Activated naive CD4-positive, alpha-beta T cell treated with anti-CD3 and anti-CD28 coated beads, Interleukin-2, amount 50 U/mL, for 24 hours (primary cell): ENCODE results near the gene THAP6.
"Not testable (repeated sequence)": the region's sequence is repeated elsewhere in the genome, so short reads cannot be mapped to it uniquely, and the experiment has no call there.

ENCODE experiments used
- H3K27ac Mint-ChIP-seq: one replicate; pipeline ENCODE4 v1.8.0; 2021; ENCODE audit warnings: mild to moderate bottlenecking, mixed read lengths
- H3K27me3 Mint-ChIP-seq: one replicate; pipeline ENCODE4 v1.8.0; 2021; ENCODE audit warnings: mixed read lengths
- H3K36me3 Mint-ChIP-seq: one replicate; pipeline ENCODE4 v1.8.0; 2021; ENCODE audit warnings: mixed read lengths
- H3K4me1 Mint-ChIP-seq: one replicate; pipeline ENCODE4 v1.8.0; 2021; ENCODE audit warnings: mixed read lengths
- H3K4me3 Mint-ChIP-seq: one replicate; pipeline ENCODE4 v1.8.0; 2021; ENCODE audit warnings: mild to moderate bottlenecking, mixed read lengths
- H3K9me3 Mint-ChIP-seq: one replicate; pipeline ENCODE4 v1.8.0; 2021; ENCODE audit warnings: mixed read lengths

Gene THAP6

GRCh38 chr4:75512386-75513211 is 1.7 kb upstream of the THAP6 start:
- H3K27me3 Mint-ChIP-seq, result no peaks in the 10 kb centered on the region
- peaks cover 24% of the 10 kb centered on the region for H3K4me1 Mint-ChIP-seq
- H3K36me3 Mint-ChIP-seq, result peaks cover 11% of the 10 kb centered on the region
- H3K27ac Mint-ChIP-seq, result no peak overlapping the region
- H3K4me3 Mint-ChIP-seq, result no peak overlapping the region
- H3K9me3 Mint-ChIP-seq, result no peaks in the 10 kb centered on the region

DNA sequence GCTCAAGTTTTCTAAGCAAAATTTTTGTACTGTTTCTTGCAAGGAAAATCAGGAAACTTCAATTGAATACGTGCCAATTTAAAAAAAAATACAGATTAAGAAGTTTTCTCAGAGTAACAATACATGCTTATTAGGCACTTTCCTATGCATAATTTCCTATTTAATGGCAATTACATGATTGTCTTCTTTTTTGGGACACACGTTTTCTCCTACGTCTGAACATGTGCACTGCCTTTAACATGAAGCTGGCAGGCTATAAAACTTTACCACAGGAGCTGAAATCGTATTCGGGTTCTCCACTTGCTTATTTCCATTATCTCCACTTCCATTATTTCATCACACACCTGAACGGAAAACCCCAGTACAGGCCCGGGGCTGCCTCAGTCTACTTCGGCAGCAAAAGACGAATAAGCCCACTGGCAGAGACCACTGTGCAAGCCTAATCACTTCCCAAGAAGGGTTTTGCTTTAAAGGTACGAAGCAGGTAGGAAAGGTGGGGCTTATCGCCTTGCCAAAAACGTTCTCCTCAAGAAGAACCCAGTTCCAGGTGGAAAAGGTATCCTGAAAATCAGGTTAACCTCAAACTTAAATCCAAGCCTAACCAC is 645 bp upstream of the THAP6 start:
- peak overlapping the region; percentile 98 for H3K27ac Mint-ChIP-seq
- no peak overlapping the region for H3K4me3 Mint-ChIP-seq
- H3K9me3 Mint-ChIP-seq, result no peaks in the 10 kb centered on the region
- H3K27me3 Mint-ChIP-seq, result no peaks in the 10 kb centered on the region
- peaks cover 14% of the 10 kb centered on the region for H3K36me3 Mint-ChIP-seq
- peaks cover 29% of the 10 kb centered on the region for H3K4me1 Mint-ChIP-seq

GRCh38 chr4:75514949-75515612 is 808 bp downstream of the THAP6 start:
- H3K27ac Mint-ChIP-seq, result peak overlapping the region; percentile 98

DNA sequence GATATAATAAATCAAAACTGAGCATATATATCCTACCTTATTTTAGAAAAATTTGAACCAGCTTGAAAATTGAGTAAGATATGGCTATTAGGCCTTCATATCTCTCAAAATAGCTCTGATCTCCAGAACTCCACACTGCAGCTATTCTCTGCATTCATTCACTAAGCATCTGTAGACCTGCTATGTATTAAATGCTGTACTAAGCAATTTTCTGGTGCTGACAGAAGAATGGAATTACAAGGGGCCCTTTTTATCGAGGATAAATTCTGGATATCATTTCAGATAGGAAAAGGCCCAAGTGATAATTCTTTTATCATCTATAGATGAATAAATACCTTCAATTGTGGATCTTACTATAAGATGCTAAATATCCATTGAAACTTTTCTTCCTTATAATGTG is 1.9 kb downstream of the THAP6 start:
- Mint-ChIP-seq H3K9me3 (no peaks in the 10 kb centered on the region), H3K27me3 (no peaks in the 10 kb centered on the region), H3K4me3 (no peak overlapping the region), H3K27ac (peak overlapping the region; percentile 8), H3K4me1 (peaks cover 52% of the 10 kb centered on the region), H3K36me3 (peaks cover 25% of the 10 kb centered on the region)

More at GRCh38 chr4:75514949-75515612, 808 bp downstream of the THAP6 start:
- Mint-ChIP-seq H3K4me3 (no peak overlapping the region), H3K36me3 (peaks cover 22% of the 10 kb centered on the region), H3K9me3 (no peaks in the 10 kb centered on the region), H3K27me3 (no peaks in the 10 kb centered on the region), H3K4me1 (peaks cover 41% of the 10 kb centered on the region)

DNA sequence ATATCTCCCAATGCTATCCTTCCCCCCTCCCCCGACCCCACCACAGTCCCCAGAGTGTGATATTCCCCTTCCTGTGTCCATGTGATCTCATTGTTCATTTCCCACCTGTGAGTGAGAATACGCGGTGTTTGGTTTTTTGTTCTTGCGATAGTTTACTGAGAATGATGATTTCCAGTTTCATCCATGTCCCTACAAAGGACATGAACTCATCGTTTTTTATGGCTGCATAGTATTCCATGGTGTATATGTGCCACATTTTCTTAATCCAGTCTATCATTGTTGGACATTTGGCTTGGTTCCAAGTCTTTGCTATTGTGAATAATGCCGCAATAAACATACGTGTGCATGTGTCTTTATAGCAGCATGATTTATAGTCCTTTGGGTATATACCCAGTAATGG is 5.2 kb downstream of the THAP6 start:
- H3K27me3 Mint-ChIP-seq, H3K27ac Mint-ChIP-seq, H3K9me3 Mint-ChIP-seq: not testable (repeated sequence)
- peaks cover 66% of the 10 kb centered on the region for H3K4me1 Mint-ChIP-seq
- H3K36me3 Mint-ChIP-seq, result peaks cover 30% of the 10 kb centered on the region
- H3K4me3 Mint-ChIP-seq, result peak overlapping the region; percentile 26

DNA sequence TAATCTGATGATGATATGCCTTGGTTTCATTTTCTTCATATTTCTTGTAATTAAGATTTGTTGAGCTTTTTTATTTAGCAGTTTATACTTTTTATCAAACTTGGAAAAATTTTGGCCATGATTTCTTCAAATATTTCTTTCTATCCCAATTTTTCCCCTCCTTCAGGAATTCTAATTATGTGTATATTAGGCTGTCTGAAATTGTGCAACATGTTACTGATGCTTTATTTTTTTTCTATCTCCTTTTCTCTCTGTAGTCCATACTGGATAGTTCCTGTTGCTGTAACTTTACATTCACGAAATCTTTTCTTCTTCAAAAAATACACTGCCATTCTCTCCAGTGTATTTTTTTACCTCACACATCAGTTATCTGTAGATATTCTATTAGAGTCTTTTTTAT is 10.8 kb downstream of the THAP6 start:
- no peak overlapping the region for H3K27ac Mint-ChIP-seq
- peaks cover 38% of the 10 kb centered on the region for H3K4me1 Mint-ChIP-seq
- no peak overlapping the region for H3K4me3 Mint-ChIP-seq
- no peaks in the 10 kb centered on the region for H3K9me3 Mint-ChIP-seq
- no peaks in the 10 kb centered on the region for H3K27me3 Mint-ChIP-seq
- H3K36me3 Mint-ChIP-seq, result peaks cover 33% of the 10 kb centered on the region

- H3K27me3 Mint-ChIP-seq, result no peaks in the 10 kb centered on the region
These were observed 11.6 kb downstream of the THAP6 start for GRCh38 chr4:75525910-75526309.

GRCh38 chr4:75527482-75527881 is 13.2 kb downstream of the THAP6 start:
- H3K27ac Mint-ChIP-seq, result no peak overlapping the region
- H3K36me3 Mint-ChIP-seq, result peaks cover 46% of the 10 kb centered on the region
- H3K4me3 Mint-ChIP-seq, result no peak overlapping the region
- peaks cover 10% of the 10 kb centered on the region for H3K9me3 Mint-ChIP-seq
- peaks cover 21% of the 10 kb centered on the region for H3K4me1 Mint-ChIP-seq
- H3K27me3 Mint-ChIP-seq, result no peaks in the 10 kb centered on the region

More at GRCh38 chr4:75525910-75526309, 11.6 kb downstream of the THAP6 start:
- peaks cover 5% of the 10 kb centered on the region for H3K9me3 Mint-ChIP-seq
- peaks cover 35% of the 10 kb centered on the region for H3K36me3 Mint-ChIP-seq
- H3K4me1 Mint-ChIP-seq, result peaks cover 29% of the 10 kb centered on the region
- peak overlapping the region; percentile 51 for H3K27ac Mint-ChIP-seq
- no peak overlapping the region for H3K4me3 Mint-ChIP-seq

DNA sequence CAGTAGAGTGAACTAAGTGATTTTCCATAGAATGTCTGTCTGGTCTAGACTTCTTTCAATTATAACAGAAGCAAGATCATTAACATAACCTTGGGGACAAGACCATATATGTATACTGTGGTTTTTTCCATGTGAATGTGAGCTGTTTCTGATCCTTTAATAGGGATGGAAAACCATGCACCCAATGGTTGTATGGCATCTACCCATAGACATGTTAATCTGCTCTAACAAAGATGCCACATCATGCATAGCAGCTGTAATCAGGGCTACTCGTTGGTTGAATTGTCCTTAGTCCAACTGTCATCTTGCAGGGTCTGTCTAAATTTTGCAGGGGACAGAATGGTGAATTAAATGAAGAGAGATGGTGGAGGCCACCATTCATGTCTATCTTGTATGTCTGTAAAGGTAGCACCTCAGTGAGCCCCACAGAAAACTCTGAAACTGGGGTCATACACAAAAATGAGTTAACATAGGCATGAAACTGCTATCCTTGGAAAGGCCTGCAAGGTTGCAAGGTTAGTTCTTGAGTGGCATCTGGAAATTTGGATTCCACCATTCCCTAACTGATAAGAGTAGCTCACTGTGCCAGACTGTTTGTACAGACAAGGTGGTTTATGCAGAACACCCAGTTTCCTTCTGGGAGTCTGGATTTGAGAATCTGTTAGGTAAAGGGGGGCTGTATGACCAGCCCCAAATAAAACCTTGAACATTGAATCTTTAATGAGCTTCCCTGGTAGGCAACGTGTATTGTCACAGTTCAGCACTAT is 16.5 kb downstream of the THAP6 start:
- peaks cover 15% of the 10 kb centered on the region for H3K9me3 Mint-ChIP-seq
- no peak overlapping the region for H3K27ac Mint-ChIP-seq
- no peaks in the 10 kb centered on the region for H3K27me3 Mint-ChIP-seq
- peaks cover 5% of the 10 kb centered on the region for H3K4me1 Mint-ChIP-seq
- peaks cover 45% of the 10 kb centered on the region for H3K36me3 Mint-ChIP-seq
- no peak overlapping the region for H3K4me3 Mint-ChIP-seq

GRCh38 chr4:75531536-75532143 is 17.4 kb downstream of the THAP6 start:
- not testable (repeated sequence) for H3K4me1 Mint-ChIP-seq, H3K27me3 Mint-ChIP-seq, H3K4me3 Mint-ChIP-seq, H3K27ac Mint-ChIP-seq
- Mint-ChIP-seq H3K9me3 (peaks cover 15% of the 10 kb centered on the region), H3K36me3 (peaks cover 42% of the 10 kb centered on the region)

DNA sequence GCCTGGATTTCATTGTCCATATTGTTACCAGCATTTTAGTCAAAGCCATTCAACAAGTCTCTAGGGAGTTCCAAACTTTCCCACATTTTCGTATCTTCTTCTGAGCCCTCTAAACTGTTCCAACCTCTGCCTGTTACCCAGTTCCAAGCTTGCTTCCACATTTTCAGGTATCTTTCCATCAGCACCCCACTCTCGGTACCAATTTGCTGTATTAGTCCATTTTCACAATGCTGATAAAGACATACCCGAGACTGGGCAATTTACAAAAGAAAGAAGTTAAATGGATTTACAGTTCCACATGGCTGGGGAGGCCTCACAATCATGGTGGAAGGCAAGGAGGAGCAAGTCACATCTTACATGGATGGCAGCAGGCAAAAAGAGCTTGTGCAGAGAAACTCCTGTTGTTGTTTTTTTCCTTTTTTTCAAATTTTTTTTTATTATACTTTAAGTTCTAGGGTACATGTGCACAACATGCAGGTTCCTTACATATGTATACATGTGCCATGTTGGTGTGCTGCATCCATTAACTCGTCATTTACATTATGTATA is 19.1 kb downstream of the THAP6 start:
- H3K36me3 Mint-ChIP-seq, result peaks cover 42% of the 10 kb centered on the region
- H3K27me3 Mint-ChIP-seq, result not testable (repeated sequence)

DNA sequence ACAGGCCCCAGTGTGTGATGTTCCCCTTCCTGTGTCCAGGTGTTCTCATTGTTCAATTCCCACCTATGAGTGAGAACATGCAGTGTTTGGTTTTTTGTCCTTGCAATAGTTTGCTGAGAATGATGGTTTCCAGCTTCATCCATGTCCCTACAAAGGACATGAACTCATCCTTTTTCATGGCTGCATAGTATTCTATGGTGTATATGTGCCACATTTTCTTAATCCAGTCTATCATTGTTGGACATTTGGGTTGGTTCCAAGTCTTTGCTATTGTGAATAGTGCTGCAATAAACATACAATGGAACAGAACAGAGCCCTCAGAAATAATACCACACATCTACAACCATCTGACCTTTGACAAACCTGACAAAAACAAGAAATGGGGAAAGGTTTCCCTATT is 19.7 kb downstream of the THAP6 start:
- not testable (repeated sequence) for H3K27ac Mint-ChIP-seq, H3K27me3 Mint-ChIP-seq, H3K4me3 Mint-ChIP-seq, H3K4me1 Mint-ChIP-seq
- peaks cover 42% of the 10 kb centered on the region for H3K36me3 Mint-ChIP-seq
- H3K9me3 Mint-ChIP-seq, result peaks cover 15% of the 10 kb centered on the region

More for the DNA sequence above, 19.1 kb downstream of the THAP6 start:
- H3K4me1 Mint-ChIP-seq, H3K4me3 Mint-ChIP-seq, H3K27ac Mint-ChIP-seq: not testable (repeated sequence)
- H3K9me3 Mint-ChIP-seq, result peaks cover 15% of the 10 kb centered on the region

- H3K36me3 Mint-ChIP-seq, result peaks cover 29% of the 10 kb centered on the region
- H3K4me1 Mint-ChIP-seq, H3K4me3 Mint-ChIP-seq, H3K9me3 Mint-ChIP-seq, H3K27ac Mint-ChIP-seq, H3K27me3 Mint-ChIP-seq: not testable (repeated sequence)
These were observed 23.0 kb downstream of the THAP6 start for GRCh38 chr4:75537308-75537707.

DNA sequence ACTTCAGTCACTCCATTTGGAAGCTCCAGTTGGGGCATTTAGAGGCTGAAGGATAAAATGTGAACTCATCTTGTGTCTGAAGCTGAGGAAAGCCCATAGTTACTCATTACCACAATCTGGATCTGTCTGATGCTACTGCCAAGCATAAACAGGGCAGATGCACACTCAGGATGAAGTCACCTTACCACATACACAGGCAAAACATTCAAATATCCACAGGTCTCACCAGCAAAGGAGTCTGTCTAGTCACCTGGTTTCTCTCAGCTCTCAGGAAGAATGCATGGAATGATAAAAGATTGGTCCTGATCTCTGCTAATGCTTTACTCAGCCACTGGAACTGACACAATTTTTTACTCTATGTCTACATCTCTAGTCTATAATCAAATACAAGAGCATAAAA is 28.6 kb downstream of the THAP6 start:
- no peaks in the 10 kb centered on the region for H3K9me3 Mint-ChIP-seq
- H3K27ac Mint-ChIP-seq, result no peak overlapping the region
- H3K36me3 Mint-ChIP-seq, result peaks cover 14% of the 10 kb centered on the region
- no peak overlapping the region for H3K4me3 Mint-ChIP-seq
- no peaks in the 10 kb centered on the region for H3K4me1 Mint-ChIP-seq
- H3K27me3 Mint-ChIP-seq, result no peaks in the 10 kb centered on the region

DNA sequence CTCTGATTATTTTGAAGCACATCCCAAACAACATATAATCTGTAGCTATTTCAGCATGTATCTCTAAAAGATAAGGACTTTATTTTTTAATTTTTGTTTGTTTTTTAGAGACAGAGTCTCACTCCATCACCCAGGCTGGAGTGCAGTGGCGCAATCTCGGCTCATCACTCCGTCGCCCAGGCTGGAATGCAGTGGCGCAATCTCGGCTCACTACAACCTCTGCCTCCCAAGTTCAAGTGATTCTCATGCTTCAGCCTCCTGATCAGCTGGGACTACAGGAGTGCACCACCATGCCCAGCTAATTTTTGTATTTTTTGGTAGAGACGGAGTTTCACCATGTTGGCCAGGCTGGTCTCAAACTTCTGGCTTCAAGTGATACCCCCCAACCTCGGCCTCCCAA is 29.9 kb downstream of the THAP6 start:
- H3K4me1 Mint-ChIP-seq, H3K27me3 Mint-ChIP-seq, H3K27ac Mint-ChIP-seq, H3K4me3 Mint-ChIP-seq, H3K9me3 Mint-ChIP-seq: not testable (repeated sequence)
- peaks cover 15% of the 10 kb centered on the region for H3K36me3 Mint-ChIP-seq
